ENCODE measurements around the gene LILRB2.
A peak's percentile ranks its signal among the peaks of the same experiment; 100 is the strongest.
"Not testable (repeated sequence)": the region's sequence is repeated elsewhere in the genome, so short reads cannot be mapped to it uniquely, and the experiment has no call there.

The LILRB2 gene

GRCh38 chr19:54240372-54241336 lies 40.3 kb downstream of the LILRB2 start:
- DNase-seq (ENCODE audit: low spot score): not testable (repeated sequence)

- not testable (repeated sequence) for DNase-seq (ENCODE audit: low spot score)
Measured at GRCh38 chr19:54239491-54240371, 41.2 kb downstream of the LILRB2 start.

- no peak for DNase-seq (ENCODE audit: low spot score)
Measured at GRCh38 chr19:54233941-54234340, 47.0 kb downstream of the LILRB2 start.

GRCh38 chr19:54231077-54231931 lies 49.6 kb downstream of the LILRB2 start:
- peak; percentile 77 for DNase-seq (ENCODE audit: low spot score)

- no peak for DNase-seq (ENCODE audit: low spot score)
Measured at GRCh38 chr19:54230031-54230430, 50.9 kb downstream of the LILRB2 start.

GRCh38 chr19:54229146-54229545 lies 51.8 kb downstream of the LILRB2 start:
- no peak for DNase-seq (ENCODE audit: low spot score)

GRCh38 chr19:54224619-54225018 lies 56.3 kb downstream of the LILRB2 start:
- not testable (repeated sequence) for DNase-seq (ENCODE audit: low spot score)

GRCh38 chr19:54223937-54224281 lies 57.0 kb downstream of the LILRB2 start:
- not testable (repeated sequence) for DNase-seq (ENCODE audit: low spot score)

All from CD4-positive, alpha-beta T cell treated with Interleukin-6 at 100 ng/mL for 8 hours (primary cell).